HUES6 (cell line): ENCODE data around the gene SPOPL.

ENCODE experiments used
- H3K27ac ChIP-seq: 2 replicates; pipeline ENCODE4 v1.7.0; 2013; ENCODE audit warnings: low read depth, mild to moderate bottlenecking, low read length, inconsistent platforms
- H3K27me3 ChIP-seq: 2 replicates; pipeline ENCODE4 v1.6.1; 2013; ENCODE audit warnings: low read length; ENCODE audit not compliant: control insufficient read depth, insufficient read depth
- H3K36me3 ChIP-seq: 2 replicates; pipeline ENCODE4 v1.6.1; 2013; ENCODE audit warnings: low read length; ENCODE audit not compliant: control insufficient read depth, insufficient read depth
- H3K4me1 ChIP-seq: 2 replicates; pipeline ENCODE4 v1.6.1; 2013; ENCODE audit warnings: low read length; ENCODE audit not compliant: control insufficient read depth, insufficient read depth
- H3K4me3 ChIP-seq: 2 replicates; pipeline ENCODE4 v1.5.1; 2013; ENCODE audit warnings: low read depth, low read length
- H3K9ac ChIP-seq: one replicate; pipeline ENCODE4 v1.6.1; 2013; ENCODE audit warnings: mild to moderate bottlenecking, low read length
- H3K9me3 ChIP-seq: 2 replicates; pipeline ENCODE4 v1.6.1; 2013; ENCODE audit warnings: low read depth, low read length; ENCODE audit not compliant: control insufficient read depth, insufficient read depth

Gene SPOPL

DNA sequence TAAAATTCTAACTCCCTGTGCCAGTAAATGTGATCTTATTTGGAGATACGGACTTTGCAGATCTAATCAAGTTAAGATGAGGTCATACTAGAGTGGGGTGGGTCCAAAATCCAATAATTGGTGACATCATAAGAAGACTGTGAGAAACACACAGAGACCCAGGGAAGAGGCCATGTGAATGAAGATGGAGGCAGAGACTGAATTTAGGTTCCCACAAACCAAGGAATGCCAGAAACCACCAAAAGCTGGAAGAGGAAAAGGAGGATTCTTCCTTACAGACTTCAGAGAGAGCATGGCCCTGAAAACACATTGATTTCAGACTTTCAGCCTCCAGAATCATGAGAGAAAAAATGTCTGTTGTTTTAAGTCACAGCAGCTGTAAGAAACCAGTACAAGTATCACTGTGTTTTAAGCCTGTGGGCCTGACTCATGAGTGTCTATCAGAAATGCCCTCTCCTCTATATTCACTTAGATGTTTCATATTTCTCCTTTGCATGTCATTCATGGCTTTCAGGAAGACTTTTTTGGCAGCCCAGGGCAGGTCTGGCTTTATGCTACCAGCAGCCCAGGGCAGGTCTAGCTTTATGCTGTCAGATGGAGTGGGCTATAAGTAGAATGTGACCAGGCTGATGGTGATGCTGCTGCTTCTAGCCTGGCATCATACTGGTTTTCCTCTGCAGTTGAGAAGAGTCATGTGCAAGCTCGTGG lies 100.0 kb downstream of the SPOPL start:
- H3K27me3 ChIP-seq = no peaks in the 10 kb centered on the region
- H3K36me3 ChIP-seq = no peaks in the 10 kb centered on the region
- H3K4me3 ChIP-seq = no peak overlapping the region
- H3K27ac ChIP-seq = no peak overlapping the region
- H3K9ac ChIP-seq = no peak overlapping the region
- H3K9me3 ChIP-seq = no peaks in the 10 kb centered on the region
- H3K4me1 ChIP-seq = no peaks in the 10 kb centered on the region

DNA sequence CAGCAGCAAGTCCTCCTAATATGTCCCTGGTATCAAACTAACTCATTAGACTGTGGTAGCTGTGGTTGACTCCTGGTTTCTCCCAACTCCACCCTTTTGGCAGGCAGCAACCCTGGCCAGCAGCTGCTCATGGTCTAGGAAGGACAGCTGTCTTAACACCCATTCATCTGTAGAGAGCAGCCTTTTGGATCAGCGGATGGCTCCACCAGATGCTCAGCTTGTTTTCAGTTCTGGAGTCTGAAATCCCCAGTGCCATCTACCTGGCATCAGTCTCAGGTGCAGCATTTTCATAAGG lies 100.5 kb downstream of the SPOPL start:
- Histone ChIP-seq H3K4me1 (no peaks in the 10 kb centered on the region), H3K27me3 (no peaks in the 10 kb centered on the region), H3K9ac (no peak overlapping the region), H3K4me3 (no peak overlapping the region), H3K36me3 (no peaks in the 10 kb centered on the region), H3K9me3 (no peaks in the 10 kb centered on the region), H3K27ac (no peak overlapping the region)

DNA sequence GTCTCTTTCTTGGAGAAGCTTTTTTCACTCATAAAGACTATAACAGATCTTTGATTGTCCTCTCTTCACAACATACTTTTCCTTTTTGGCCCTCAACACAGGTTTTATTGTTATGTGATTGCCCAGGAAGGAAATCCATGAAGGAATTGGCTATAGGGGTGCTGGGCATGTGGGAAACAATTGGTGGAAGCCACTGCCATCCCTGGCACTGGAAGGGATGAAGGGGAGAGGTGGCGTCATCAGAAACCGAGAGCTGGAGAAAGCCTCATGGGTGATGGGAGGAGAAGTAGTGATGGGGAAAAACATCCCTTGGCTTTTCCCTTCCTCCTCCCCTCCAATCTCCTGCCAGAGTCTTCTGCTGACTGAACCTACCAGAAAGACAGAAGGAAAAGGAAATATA lies 106.2 kb downstream of the SPOPL start:
- Histone ChIP-seq H3K9ac (no peak overlapping the region), H3K4me1 (no peaks in the 10 kb centered on the region), H3K4me3 (no peak overlapping the region), H3K36me3 (no peaks in the 10 kb centered on the region), H3K27me3 (no peaks in the 10 kb centered on the region), H3K27ac (no peak overlapping the region), H3K9me3 (no peaks in the 10 kb centered on the region)

DNA sequence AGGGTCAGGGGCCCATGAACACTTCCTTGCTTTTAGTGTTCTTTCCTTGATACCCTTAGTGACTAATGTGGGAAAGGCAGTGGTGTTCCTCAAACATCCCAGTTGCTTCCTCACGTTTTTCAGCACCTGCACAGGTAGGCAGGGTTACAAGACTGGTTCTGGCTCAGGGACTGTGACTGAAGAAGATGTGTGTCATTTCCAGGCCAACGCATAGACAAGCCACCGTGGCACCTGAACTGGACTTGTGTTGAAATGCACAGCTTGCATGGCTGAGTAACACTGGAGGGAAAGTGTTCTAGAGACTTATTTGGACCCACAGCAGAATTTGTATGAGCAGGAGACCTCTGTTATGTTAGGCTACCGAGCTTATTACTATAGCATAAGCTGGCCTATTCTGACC lies 107.9 kb downstream of the SPOPL start:
- Histone ChIP-seq H3K36me3 (no peaks in the 10 kb centered on the region), H3K9ac (no peak overlapping the region), H3K27me3 (no peaks in the 10 kb centered on the region), H3K4me3 (no peak overlapping the region), H3K27ac (no peak overlapping the region), H3K9me3 (no peaks in the 10 kb centered on the region), H3K4me1 (no peaks in the 10 kb centered on the region)

GRCh38 chr2:138610201-138610953 lies 108.8 kb downstream of the SPOPL start:
- Histone ChIP-seq H3K27me3 (no peaks in the 10 kb centered on the region), H3K9ac (no peak overlapping the region), H3K9me3 (no peaks in the 10 kb centered on the region), H3K36me3 (no peaks in the 10 kb centered on the region), H3K4me1 (no peaks in the 10 kb centered on the region), H3K4me3 (no peak overlapping the region), H3K27ac (no peak overlapping the region)

DNA sequence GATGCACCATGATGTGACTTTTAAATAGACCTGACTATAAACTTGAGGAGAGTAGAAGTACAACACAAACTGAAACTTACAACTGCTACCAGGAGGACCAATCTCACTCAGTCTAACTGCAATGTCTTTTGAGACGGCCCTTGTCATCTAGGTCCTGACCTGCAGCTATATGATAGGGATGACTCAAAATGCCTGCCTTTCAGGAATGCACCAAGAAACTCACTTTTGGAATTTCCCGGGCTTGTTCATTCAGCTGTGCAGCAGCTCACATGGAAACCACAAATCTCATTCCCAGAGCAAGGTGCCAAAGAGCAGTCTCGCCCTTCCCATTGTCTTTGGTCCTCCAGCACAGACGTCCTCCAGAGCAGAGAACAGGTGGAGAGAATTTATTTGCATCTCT lies 113.7 kb downstream of the SPOPL start:
- Histone ChIP-seq H3K9me3 (no peaks in the 10 kb centered on the region), H3K36me3 (no peaks in the 10 kb centered on the region), H3K4me3 (no peak overlapping the region), H3K9ac (no peak overlapping the region), H3K27ac (no peak overlapping the region), H3K4me1 (no peaks in the 10 kb centered on the region), H3K27me3 (no peaks in the 10 kb centered on the region)

DNA sequence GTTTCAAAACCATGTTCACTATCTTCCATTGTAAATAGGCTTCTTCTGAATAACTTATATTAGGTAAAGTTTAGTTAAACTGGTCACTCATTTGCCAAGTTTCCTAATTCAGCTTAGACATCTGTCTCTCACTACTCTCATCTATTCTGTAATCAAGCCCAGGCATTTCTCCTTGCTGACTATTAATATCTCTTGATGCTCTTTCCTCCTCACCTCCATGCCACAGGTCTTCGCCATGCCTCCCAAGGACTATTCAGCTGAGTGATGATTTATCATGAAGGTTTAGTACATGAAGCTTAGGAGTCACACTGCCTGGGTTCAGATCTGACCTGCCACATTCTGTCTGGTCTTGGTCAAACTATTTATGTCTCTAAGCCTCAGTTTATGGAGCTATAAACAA lies 115.5 kb downstream of the SPOPL start:
- Histone ChIP-seq H3K27ac (no peak overlapping the region), H3K9ac (no peak overlapping the region), H3K4me3 (no peak overlapping the region), H3K27me3 (no peaks in the 10 kb centered on the region), H3K4me1 (no peaks in the 10 kb centered on the region), H3K9me3 (no peaks in the 10 kb centered on the region), H3K36me3 (no peaks in the 10 kb centered on the region)

GRCh38 chr2:138618971-138619370 lies 117.4 kb downstream of the SPOPL start:
- Histone ChIP-seq H3K9ac (no peak overlapping the region), H3K27ac (no peak overlapping the region), H3K4me1 (no peaks in the 10 kb centered on the region), H3K4me3 (no peak overlapping the region), H3K27me3 (no peaks in the 10 kb centered on the region), H3K9me3 (no peaks in the 10 kb centered on the region), H3K36me3 (no peaks in the 10 kb centered on the region)

GRCh38 chr2:138620431-138620830 lies 118.9 kb downstream of the SPOPL start:
- Histone ChIP-seq H3K4me3 (no peak overlapping the region), H3K27me3 (no peaks in the 10 kb centered on the region), H3K27ac (no peak overlapping the region), H3K36me3 (no peaks in the 10 kb centered on the region), H3K9me3 (no peaks in the 10 kb centered on the region), H3K9ac (no peak overlapping the region), H3K4me1 (no peaks in the 10 kb centered on the region)

GRCh38 chr2:138621139-138621538 lies 119.6 kb downstream of the SPOPL start:
- no peak overlapping the region for H3K4me3 ChIP-seq
- H3K4me1 ChIP-seq = no peaks in the 10 kb centered on the region
- no peaks in the 10 kb centered on the region for H3K9me3 ChIP-seq
- no peak overlapping the region for H3K9ac ChIP-seq
- no peaks in the 10 kb centered on the region for H3K27me3 ChIP-seq
- no peaks in the 10 kb centered on the region for H3K36me3 ChIP-seq
- H3K27ac ChIP-seq = no peak overlapping the region

GRCh38 chr2:138622613-138623012 lies 121.0 kb downstream of the SPOPL start:
- Histone ChIP-seq H3K9ac (no peak overlapping the region), H3K36me3 (no peaks in the 10 kb centered on the region)

More at GRCh38 chr2:138622613-138623012, 121.0 kb downstream of the SPOPL start:
- no peak overlapping the region for H3K4me3 ChIP-seq
- no peaks in the 10 kb centered on the region for H3K9me3 ChIP-seq
- no peak overlapping the region for H3K27ac ChIP-seq
- H3K27me3 ChIP-seq = no peaks in the 10 kb centered on the region
- H3K4me1 ChIP-seq = no peaks in the 10 kb centered on the region
